Suppressor macrophage treated with lipopolysaccharide for 4 hours (primary cell): Measurements from ENCODE around the gene SHCBP1L.

Experiments used
- DNase-seq: peaks from one replicate; pipeline ENCODE4 v3.0.0-alpha.2; 2020

Gene SHCBP1L

DNA sequence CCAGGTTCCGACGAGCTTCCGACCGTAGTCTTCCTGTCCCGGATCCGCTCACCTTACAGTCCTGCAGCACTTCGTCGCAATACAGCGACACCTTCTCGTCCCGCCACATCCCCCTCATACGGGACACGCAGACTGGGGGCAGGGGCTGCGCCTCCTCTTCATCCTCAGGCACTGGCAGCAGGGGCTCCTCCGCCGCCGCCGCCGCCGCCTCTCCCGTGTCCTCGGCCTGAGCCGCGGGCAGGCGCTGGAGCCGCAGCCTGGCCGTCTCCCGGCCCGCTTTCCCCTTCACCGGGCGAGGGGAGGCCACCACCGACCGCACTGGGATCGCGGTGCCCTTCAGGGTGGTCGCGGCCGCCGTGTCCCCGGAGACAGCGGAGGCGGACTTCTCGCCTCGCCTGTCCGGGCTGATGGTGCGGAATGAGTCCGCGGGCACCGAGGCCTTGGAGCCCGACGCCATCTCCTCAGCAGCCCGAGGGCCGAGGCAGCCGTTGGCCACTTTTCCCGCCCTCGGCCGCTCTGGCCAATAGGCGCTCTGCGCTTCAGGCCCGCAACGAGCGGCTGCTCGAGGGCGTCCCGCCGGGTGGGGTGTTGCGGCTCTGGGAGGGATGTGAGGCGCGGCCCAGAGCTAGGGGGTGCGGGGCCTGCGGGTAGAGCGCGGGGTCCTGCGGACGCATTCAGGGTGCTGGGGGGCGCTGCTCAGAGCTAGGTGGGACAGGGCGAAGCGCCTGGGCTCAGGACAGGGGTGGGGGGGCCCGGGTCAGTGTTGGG lies at the start of gene SHCBP1L:
SHCBP1L (minus strand) TSS at position 490 of the 768 bp plus-strand sequence; CDS start at position 457, 33 bp downstream.
- no peak for DNase-seq

DNA sequence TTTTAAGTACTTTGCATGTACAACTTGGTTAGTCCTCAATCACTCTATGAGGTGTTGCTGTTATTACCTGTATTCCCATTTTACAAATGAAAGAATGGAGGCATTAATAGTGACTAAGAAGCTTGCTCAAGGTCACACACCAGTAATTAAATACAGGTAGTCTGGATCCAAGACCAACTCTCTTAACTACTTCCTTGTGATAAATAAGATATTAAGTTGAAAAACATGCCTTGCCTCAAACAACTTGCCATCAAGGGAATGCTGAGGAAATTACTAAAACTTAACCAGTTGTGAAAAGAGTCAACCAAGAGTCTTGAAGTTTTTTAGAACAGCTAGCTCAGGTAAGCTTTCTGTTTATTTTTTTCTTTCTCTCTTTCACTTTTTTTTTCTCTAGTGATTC lies 49.3 kb upstream of the SHCBP1L start:
- no peak for DNase-seq

- no peak for DNase-seq
These were observed 47.4 kb upstream of the SHCBP1L start for GRCh38 chr1:183000167-183000962.

DNA sequence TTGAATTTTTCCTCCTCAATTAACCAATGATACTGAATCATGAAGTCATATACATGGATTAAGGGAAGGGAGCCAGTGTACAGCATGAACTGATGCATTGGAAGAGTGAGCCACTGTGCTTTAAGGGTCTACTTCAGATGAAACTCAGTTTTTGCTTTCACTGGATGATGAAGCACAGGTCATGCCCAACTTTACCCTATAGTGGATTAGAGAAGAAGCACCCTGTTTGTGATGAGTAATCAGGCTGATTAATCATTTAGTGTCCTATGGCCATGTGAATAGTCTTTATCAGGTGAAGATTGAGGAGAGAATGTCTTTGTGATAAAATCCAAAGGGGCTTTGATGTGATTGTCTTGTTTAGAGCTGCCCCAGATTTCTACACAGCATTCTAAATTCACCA lies 45.5 kb upstream of the SHCBP1L start:
- no peak for DNase-seq

- DNase-seq = no peak
These were observed 43.9 kb upstream of the SHCBP1L start for GRCh38 chr1:182996816-182997215.

GRCh38 chr1:182995894-182996293 lies 42.9 kb upstream of the SHCBP1L start:
- DNase-seq = peak; percentile 14

GRCh38 chr1:182993746-182994145 lies 40.8 kb upstream of the SHCBP1L start:
- no peak for DNase-seq

DNA sequence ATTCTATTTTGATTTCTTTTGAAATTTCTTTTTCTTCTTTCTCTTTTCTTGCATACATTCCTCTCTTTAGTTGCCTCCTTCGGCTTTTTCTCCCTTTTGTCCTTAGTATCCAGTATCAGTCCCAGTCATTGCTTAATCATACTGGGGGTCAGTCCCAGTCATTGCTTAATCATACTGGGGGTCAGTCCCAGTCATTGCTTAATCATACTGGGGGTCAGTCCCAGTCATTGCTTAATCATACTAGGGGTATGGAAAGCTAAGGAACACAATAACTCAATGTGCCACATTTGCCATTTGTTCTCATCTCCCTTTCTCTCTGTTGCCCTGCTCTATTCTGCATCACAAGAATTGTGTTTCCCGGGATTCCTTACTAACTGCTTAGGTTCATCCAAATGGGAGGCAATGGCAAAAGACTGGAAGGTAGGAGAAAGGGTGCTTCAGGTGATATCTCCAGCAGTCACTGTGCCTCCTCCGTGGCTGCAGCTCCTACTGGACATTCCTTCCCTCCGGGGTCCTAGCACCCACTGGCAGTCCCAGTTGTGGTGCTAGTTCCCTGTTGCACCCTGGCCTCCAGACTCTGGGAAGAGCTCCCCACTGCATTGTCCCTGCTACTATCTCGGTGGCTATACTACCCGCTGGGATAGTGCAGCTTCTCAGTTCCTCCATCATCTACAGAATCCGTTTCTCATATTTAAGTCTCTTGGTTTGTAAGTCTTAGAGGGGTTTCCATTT lies 37.6 kb upstream of the SHCBP1L start:
- DNase-seq = no peak

DNA sequence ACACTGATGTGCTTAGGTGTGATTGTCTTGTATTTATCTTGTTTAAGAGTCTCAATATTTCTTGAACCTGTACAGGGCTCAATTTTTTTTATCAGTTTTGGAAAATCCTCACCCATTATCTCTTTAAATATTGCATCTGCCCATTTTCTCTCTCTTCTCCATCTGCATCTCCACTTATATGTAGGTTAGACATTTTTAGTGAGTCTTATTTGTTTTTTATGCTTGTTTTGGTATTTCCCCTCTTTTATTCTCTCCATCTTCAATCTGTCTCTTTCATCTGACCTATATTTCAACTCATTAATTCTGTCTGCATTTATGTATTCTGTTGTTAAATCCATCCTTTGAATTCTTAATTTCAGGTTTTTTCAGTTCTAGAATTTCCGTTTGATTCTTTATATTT lies 32.9 kb upstream of the SHCBP1L start:
- no peak for DNase-seq

DNA sequence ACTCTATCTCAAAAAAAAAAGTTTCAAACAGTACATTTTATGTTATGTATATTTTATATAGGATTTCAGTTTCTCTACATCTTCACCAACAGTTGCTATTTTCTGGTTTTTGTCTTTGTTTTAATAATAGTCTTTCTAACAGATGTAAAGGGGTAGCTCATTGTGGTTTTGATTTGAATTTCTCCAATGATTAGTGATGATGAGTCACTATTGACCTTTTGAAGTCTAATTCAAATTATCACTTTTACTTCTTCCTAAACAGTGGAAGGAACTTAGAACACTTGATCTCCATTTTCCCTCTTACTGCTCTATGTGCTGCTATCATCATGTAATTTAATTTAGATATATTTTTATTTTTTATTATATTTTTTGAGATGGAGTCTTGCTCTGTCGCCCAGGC lies 31.7 kb upstream of the SHCBP1L start:
- DNase-seq = no peak

DNA sequence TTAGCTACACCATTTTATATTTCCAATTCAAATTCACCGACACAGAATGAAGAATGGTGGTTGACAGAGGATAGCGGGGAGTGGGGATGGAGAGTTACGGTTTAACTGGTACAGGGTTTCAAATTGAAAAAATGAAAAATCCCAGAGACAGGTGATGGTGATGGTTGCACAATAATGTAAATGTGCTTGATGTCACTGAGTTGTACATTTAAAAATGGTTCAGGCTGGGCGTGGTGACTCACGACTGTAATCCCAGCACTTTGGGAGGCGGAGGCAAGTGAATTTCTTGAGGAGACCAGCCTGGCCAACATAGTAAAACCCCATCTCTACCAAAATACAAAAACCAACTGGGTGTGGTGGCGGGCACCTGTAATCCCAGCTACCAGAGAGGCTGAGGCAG lies 31.2 kb upstream of the SHCBP1L start:
- DNase-seq = no peak

DNA sequence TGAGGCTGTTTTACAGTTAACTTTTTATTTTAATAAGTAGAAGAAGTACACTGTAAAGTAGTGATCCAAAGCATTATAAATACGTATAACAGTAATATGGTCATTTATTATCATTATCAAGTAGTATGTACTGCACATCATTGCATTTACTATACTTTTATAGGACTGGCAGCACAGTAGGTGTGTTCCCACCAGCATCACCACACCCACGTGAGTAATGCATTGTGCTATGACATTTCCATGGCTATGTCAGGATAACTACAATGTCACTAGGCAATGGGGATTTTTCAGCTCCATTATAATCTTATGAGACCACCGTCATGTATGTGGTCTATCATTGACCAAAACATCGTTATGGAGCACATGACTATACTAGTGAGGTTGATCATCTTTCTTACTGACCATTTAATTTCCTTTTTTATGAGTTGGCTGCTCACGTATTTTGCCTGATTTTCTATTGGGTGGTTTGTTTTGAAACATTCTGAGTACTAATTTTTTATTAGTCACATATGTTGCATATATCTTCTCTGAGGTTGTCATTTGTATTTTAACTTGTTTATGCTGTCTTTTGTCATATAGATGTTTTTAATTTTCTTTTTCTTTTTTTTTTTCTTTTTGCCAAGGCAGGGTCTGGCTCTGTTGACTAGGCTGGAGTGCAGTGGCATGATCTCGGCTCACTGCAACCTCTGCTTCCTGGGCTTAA lies 25.3 kb upstream of the SHCBP1L start:
- no peak for DNase-seq

- DNase-seq = no peak
These were observed 24.5 kb upstream of the SHCBP1L start for GRCh38 chr1:182977480-182977879.

DNA sequence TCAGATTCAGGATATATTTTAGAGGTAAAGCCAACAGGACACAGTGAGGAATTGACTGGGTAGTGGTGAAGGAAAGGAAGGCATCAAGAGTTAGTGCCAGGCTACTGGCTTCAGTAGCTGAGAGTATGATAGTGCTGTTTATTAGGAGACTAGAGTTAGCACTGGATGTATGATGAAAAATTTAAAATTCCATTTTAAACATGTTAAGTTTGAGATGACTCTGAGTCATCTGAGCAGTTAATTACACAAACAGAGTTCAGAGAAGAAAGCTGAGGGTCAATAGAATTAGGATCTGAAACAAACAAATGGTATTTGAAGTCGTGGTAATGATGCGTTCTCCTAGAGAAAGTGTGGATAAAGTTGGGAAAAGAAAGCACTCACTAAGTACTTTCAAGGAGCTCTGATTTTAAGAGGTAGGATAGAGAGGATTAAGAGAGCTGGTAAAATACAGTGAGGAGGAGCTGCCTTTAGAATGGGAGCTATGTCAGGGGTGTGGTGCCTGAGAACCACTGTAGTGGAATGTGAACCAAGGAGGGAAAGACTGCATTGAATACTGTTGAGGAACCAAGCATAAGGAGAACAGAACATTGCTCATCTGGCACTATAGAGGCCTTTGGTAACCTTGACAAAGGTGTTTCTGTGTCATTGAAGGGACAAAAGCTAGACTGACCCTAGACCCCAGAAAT lies 21.7 kb upstream of the SHCBP1L start:
- DNase-seq = no peak

DNA sequence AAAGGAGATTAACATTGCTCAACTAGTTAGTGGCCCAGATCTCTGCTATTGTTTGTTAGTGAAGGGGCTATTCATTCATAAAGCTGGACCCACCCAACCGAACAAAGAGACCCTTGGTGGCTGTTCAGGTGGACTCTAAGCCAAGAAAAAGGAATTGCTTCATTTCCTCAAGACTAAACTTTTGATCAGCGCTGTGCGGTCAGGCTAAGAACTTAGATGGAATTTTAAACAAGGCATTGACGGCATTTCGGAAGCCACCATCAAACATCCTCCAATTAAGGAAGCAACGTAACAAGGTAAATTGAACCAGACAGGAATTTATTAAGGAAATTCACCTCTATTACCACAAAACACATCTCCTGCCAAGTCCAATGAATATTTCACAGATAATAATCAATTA lies 19.9 kb upstream of the SHCBP1L start:
- DNase-seq = no peak

DNA sequence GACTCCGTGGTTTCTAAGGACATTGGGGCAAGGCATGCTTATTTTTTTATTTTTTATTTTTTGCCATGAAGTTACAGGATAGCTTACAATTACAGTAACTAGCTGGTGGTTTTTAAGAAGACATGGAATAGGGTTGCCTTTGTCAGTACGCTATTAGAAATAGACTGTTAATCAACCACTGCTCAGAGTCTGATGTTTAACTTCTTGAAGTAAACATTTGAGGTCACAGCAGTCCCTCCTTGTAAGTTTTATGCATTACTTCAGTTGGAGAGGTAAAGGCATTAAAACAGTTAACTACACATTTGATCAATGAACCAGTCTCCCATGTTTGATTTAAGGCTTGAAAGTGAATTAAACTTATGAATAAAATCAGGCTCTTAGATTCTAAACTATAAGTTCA lies 19.3 kb upstream of the SHCBP1L start:
- no peak for DNase-seq

DNA sequence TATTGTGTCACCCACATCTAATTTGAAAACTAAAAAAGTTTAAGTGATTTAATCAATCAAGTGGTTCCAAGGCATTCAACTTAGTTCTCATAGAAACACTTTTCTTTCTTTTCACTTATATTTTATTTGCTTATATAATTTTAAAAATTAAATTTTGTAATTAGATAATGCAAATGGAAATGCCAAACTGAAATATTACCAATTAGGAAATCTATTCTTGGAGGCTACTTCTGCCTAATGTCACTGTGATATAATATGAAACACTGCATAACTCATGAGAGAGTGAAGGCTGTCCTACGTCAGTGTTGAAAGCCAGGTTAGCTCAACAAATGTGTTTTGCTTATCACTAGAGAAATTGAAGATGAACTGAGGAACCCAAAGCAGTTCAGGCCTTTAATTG lies 18.3 kb upstream of the SHCBP1L start:
- no peak for DNase-seq

- no peak for DNase-seq
These were observed 16.1 kb upstream of the SHCBP1L start for GRCh38 chr1:182968836-182969734.

DNA sequence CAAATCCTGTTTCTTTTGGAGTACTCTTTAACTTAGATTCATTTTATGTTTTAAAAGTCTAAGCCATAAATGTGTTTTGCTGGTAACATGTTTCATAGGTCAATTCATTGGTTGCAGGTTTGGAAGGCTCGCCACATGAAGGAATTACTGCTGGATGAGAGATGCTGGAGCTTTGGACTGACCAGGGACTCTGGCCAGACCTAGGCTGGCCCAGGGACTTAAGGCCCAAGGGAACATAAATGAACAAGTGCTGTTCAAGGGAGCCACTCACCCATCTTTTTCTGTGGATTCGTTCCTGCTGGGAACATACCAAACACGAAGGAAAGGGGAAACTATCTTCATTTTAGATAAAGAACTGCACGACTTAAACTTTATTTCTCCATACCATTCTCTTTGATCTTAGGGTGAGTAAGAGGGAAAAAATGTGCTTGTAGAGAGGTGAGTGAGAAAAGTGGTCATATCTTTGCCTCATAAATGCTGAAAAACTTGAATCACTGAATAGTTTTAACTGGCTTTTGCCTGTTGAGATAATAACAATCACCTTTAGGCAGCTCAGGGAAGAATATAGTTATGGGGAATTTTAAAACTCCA lies 15.3 kb upstream of the SHCBP1L start:
- DNase-seq = no peak

- DNase-seq = no peak
These were observed 12.9 kb upstream of the SHCBP1L start for GRCh38 chr1:182965861-182966260.

DNA sequence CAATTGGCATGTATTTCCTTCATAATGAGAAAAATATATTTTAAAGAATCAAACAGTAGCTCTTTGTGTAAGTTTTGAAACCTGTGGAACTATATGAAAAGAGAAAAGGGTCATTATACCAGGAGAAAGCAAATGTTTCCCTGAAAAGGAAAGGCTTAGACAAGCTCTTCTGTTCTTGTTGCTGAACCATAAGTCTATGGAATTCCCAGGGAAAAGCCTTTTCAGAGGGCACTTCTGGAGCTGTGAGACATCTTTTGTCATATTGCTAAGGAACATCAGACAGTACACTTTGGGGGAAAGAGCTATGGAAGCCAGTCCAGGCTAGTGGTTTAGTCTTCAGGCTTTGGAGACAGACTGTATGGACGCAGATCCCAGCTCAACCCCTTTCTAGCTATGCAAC lies 12.1 kb upstream of the SHCBP1L start:
- DNase-seq = no peak
